Measurements from ENCODE around the gene SULT1C4.

Gene SULT1C4

DNA sequence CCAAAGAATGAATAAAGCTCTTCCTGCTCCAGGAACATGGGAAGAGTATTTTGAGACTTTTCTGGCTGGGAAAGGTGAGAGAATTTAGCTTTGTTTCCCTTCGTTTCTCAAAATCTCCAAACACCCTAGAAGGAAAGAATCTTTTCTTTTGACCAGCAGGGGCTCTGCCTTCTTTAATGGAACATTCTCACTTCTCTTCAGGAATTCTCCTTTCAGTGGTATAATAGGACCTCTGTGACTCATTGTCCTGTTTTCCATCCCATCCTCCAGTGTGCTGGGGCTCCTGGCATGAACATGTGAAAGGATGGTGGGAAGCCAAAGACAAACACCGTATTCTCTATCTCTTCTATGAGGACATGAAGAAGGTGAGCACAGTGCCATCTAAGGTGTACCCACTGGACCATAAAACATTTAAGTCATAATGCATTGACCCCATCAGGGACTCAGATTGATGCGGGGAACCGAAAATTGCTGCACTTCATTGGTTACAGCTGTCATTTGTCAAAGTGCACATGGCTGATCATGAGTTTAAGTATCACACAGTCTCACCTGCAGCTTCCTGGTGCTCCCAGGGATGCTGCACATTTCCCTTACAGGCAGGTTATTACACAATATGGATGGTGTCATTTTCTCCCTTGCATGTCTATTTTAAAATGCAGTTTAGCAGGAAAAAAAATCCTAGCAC is 5.5 kb downstream of the SULT1C4 start:
- Histone ChIP-seq H3K79me2 (ENCODE audit: control insufficient read depth, low read length) (no peaks in the 10 kb centered on the region), H4K20me1 (ENCODE audit: control insufficient read depth, insufficient read depth, low read depth, low read length) (no peaks in the 10 kb centered on the region), H3K27ac (ENCODE audit: low read depth, low read length) (no peak overlapping the region), H3K9me2 (replicated peaks; ENCODE audit: control insufficient read depth, low read length) (no peaks in the 10 kb centered on the region), H3K36me3 (ENCODE audit: control insufficient read depth, low read length) (no peaks in the 10 kb centered on the region), H3K4me3 (ENCODE audit: low read length) (no peak overlapping the region), H3K4me1 (ENCODE audit: control insufficient read depth, low read length) (no peaks in the 10 kb centered on the region), H3K4me2 (ENCODE audit: low read length) (no peak overlapping the region), H3K9me3 (ENCODE audit: control insufficient read depth, insufficient read depth, low read length) (no peaks in the 10 kb centered on the region), H3F3A (ENCODE audit: control insufficient read depth, insufficient read depth) (no peaks in the 10 kb centered on the region), H3K27me3 (ENCODE audit: control insufficient read depth, low read length) (peaks cover 3% of the 10 kb centered on the region; the same call in 1 of the 2 replicates)
- TF ChIP-seq EZH2phosphoT487 (IDR thresholded peaks at IDR 0.05; ENCODE audit: borderline replicate concordance, low read length) = no peak
- TF ChIP-seq, protein P1, sequence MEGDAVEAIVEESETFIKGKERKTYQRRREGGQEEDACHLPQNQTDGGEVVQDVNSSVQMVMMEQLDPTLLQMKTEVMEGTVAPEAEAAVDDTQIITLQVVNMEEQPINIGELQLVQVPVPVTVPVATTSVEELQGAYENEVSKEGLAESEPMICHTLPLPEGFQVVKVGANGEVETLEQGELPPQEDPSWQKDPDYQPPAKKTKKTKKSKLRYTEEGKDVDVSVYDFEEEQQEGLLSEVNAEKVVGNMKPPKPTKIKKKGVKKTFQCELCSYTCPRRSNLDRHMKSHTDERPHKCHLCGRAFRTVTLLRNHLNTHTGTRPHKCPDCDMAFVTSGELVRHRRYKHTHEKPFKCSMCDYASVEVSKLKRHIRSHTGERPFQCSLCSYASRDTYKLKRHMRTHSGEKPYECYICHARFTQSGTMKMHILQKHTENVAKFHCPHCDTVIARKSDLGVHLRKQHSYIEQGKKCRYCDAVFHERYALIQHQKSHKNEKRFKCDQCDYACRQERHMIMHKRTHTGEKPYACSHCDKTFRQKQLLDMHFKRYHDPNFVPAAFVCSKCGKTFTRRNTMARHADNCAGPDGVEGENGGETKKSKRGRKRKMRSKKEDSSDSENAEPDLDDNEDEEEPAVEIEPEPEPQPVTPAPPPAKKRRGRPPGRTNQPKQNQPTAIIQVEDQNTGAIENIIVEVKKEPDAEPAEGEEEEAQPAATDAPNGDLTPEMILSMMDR (IDR thresholded peaks at IDR 0.05; ENCODE audit: low read depth, low read length, poor library complexity, severe bottlenecking) = no peak

DNA sequence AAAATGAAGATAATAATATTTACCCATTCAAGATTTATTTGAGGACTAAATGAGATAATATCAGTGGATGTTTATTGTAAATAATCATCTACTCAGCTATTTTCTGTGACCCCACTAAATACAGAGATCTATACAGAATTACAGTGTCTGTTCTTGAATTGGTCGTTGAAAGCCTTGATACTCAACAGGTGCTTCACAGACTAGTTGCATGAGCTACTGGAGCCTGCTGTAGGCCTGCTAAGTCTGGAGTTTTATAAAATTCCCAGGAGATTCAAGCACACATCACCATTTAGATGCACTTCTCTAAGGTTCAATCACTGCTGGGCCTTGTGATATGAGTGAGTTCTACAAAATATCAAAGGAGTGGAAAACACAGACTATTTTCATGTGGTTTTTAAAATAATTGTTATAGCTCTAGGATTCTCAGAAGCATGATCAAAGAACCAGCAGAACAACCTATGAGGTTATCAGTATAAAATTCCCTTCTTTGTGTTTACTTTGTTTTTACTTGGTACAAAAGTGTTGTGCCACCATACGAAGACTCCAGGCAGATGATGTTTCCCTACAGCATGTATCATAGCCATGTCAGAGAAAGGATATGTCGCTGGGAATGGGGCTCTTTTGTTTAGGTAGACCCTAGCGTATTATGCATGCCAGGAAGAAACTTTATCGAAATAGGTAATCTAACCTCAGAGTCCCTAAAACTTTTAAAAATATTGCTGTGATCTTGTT is 7.1 kb downstream of the SULT1C4 start:
- no peaks in the 10 kb centered on the region for H4K20me1 ChIP-seq (ENCODE audit: control insufficient read depth, insufficient read depth, low read depth, low read length)
- H3K36me3 ChIP-seq (ENCODE audit: control insufficient read depth, low read length) = no peaks in the 10 kb centered on the region
- no peak overlapping the region for H3K4me3 ChIP-seq (ENCODE audit: low read length)
- H3F3A ChIP-seq (ENCODE audit: control insufficient read depth, insufficient read depth) = no peaks in the 10 kb centered on the region
- no peak overlapping the region for H3K4me2 ChIP-seq (ENCODE audit: low read length)
- H3K27ac ChIP-seq (ENCODE audit: low read depth, low read length) = no peak overlapping the region
- no peaks in the 10 kb centered on the region for H3K79me2 ChIP-seq (ENCODE audit: control insufficient read depth, low read length)
- H3K9me3 ChIP-seq (ENCODE audit: control insufficient read depth, insufficient read depth, low read length) = no peaks in the 10 kb centered on the region
- TF ChIP-seq, protein P1 (IDR thresholded peaks at IDR 0.05; ENCODE audit: low read depth, low read length, poor library complexity, severe bottlenecking) = no peak
- TF ChIP-seq EZH2phosphoT487 (IDR thresholded peaks at IDR 0.05; ENCODE audit: borderline replicate concordance, low read length) = no peak
- no peaks in the 10 kb centered on the region for H3K27me3 ChIP-seq (ENCODE audit: control insufficient read depth, low read length)
- no peaks in the 10 kb centered on the region for H3K4me1 ChIP-seq (ENCODE audit: control insufficient read depth, low read length)
- no peaks in the 10 kb centered on the region for H3K9me2 ChIP-seq (replicated peaks; ENCODE audit: control insufficient read depth, low read length)

DNA sequence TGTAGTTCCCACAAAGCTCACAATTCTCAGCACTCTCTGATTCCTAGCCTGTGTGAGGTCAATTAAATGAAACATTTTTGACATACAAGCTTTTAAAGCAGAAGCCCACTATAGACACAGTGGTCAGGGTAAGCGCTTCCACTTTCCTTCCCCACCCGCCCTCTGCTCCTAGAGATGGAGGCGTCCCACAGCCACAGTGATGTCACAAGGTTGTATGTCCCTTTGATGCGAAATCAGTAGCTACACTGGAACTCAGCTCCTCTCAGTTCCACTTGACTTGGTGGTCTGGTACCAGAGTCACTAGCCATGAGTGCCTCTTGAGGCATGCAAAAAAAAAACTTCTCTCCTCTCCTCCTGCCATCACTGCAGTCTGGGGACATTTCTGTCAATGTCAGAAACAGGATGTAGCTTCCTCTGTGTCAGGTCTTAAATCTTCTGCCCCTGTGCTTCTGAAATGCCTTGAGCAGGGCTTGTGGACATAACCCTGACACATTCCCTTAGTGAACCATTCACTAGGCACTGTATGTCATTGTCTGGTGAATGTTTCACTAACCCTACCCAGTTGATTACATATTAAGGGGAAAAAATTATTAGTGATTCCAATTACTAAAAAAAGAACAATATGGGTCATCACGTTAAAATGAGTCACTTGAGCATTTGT is 7.8 kb downstream of the SULT1C4 start:
- H3K9me2 ChIP-seq (replicated peaks; ENCODE audit: control insufficient read depth, low read length) = no peaks in the 10 kb centered on the region
- H3F3A ChIP-seq (ENCODE audit: control insufficient read depth, insufficient read depth) = no peaks in the 10 kb centered on the region
- H3K4me1 ChIP-seq (ENCODE audit: control insufficient read depth, low read length) = no peaks in the 10 kb centered on the region
- H3K79me2 ChIP-seq (ENCODE audit: control insufficient read depth, low read length) = no peaks in the 10 kb centered on the region
- no peak overlapping the region for H3K4me3 ChIP-seq (ENCODE audit: low read length)
- no peaks in the 10 kb centered on the region for H4K20me1 ChIP-seq (ENCODE audit: control insufficient read depth, insufficient read depth, low read depth, low read length)
- no peaks in the 10 kb centered on the region for H3K9me3 ChIP-seq (ENCODE audit: control insufficient read depth, insufficient read depth, low read length)
- no peak overlapping the region for H3K4me2 ChIP-seq (ENCODE audit: low read length)
- no peak overlapping the region for H3K27ac ChIP-seq (ENCODE audit: low read depth, low read length)
- no peaks in the 10 kb centered on the region for H3K36me3 ChIP-seq (ENCODE audit: control insufficient read depth, low read length)
- H3K27me3 ChIP-seq (ENCODE audit: control insufficient read depth, low read length) = no peaks in the 10 kb centered on the region
- TF ChIP-seq, protein P1 (IDR thresholded peaks at IDR 0.05; ENCODE audit: low read depth, low read length, poor library complexity, severe bottlenecking) = no peak
- TF ChIP-seq EZH2phosphoT487 (IDR thresholded peaks at IDR 0.05; ENCODE audit: borderline replicate concordance, low read length) = no peak

Measured in DOHH2 (cell line).